Naive thymus-derived CD4-positive, alpha-beta T cell (primary cell): ENCODE results near the gene GKN2. TPM values are rescaled to one million over a fixed set of nuclear protein-coding genes. Genes with fewer than 3 reads are reported as not detected.

ENCODE experiments used
- ATAC-seq: fragments of 150-1000 bp; cut with Tn5 transposase; 2 replicates; pipeline ENCODE4 v1.10.0; 2021; ENCODE audit warnings: mild to moderate bottlenecking, moderate library complexity
- CTCF ChIA-PET: fragments of 350-600 bp; sonication (Branson Sonifier 250); formaldehyde crosslinking; loops from one replicate; lab custom pipeline; 2021; ENCODE audit warnings: antibody characterized with exemption; lab: Charles Lee
- POLR2A ChIA-PET: fragments of 350-600 bp; sonication (Branson Sonifier 250); formaldehyde crosslinking; loops from one replicate; lab custom pipeline; 2021; ENCODE audit warnings: antibody characterized with exemption, inconsistent platforms; lab: Charles Lee
- DNase-seq, 9 donors: peaks; one replicate each; pipeline versions ENCODE4 v3.0.0 to v3.0.0-alpha.2; 2020 to 2022; ENCODE audit warnings: mixed read lengths in 1 of 9
- H3K27ac ChIP-seq: one replicate; pipeline ENCODE4 v1.7.0; 2013; ENCODE audit warnings: mild to moderate bottlenecking, low read depth, low read length, moderate library complexity
- H3K27me3 ChIP-seq, 2 donors: one replicate each; pipeline ENCODE4 v1.7.0; 2013; ENCODE audit warnings: low read length in 2 of 2, mild to moderate bottlenecking in 2 of 2, moderate library complexity in 2 of 2; ENCODE audit not compliant: control insufficient read depth in 2 of 2, insufficient read depth in 2 of 2
- H3K36me3 ChIP-seq, 3 experiments: 1 replicate in 2 of 3; 2 replicates in 1 of 3; pipeline ENCODE4 v1.7.0; 2013; ENCODE audit warnings: low read length in 3 of 3, mild to moderate bottlenecking in 3 of 3, moderate library complexity in 1 of 3; ENCODE audit not compliant: insufficient read depth in 3 of 3, control insufficient read depth in 2 of 3
- H3K4me1 ChIP-seq, 2 donors: one replicate each; pipeline ENCODE4 v1.7.0; 2013; ENCODE audit warnings: low read length in 2 of 2, mild to moderate bottlenecking in 2 of 2, moderate library complexity in 1 of 2; ENCODE audit not compliant: control insufficient read depth in 2 of 2, insufficient read depth in 2 of 2
- H3K4me3 ChIP-seq: 2 replicates; pipeline ENCODE4 v1.7.0; 2013; ENCODE audit warnings: mild to moderate bottlenecking, low read length
- H3K9me3 ChIP-seq, 3 experiments: 1 replicate in 2 of 3; 2 replicates in 1 of 3; pipeline ENCODE4 v1.7.0; 2013; ENCODE audit warnings: low read length in 3 of 3; ENCODE audit not compliant: control insufficient read depth in 2 of 3
- H3K27ac Mint-ChIP-seq, 9 donors: one replicate each; pipeline ENCODE4 v1.8.0; 2020 to 2022; ENCODE audit warnings: mixed read lengths in 9 of 9, mild to moderate bottlenecking in 8 of 9, moderate library complexity in 5 of 9, inconsistent platforms in 2 of 9
- H3K27me3 Mint-ChIP-seq, 5 donors: one replicate each; pipeline ENCODE4 v1.8.0; 2021 to 2022; ENCODE audit warnings: mixed read lengths in 5 of 5, mild to moderate bottlenecking in 1 of 5
- H3K36me3 Mint-ChIP-seq, 5 donors: one replicate each; pipeline ENCODE4 v1.8.0; 2020 to 2022; ENCODE audit warnings: mixed read lengths in 5 of 5, mild to moderate bottlenecking in 3 of 5, inconsistent platforms in 1 of 5
- H3K4me1 Mint-ChIP-seq, 7 donors: one replicate each; pipeline ENCODE4 v1.8.0; 2020 to 2022; ENCODE audit warnings: mixed read lengths in 7 of 7, mild to moderate bottlenecking in 3 of 7, inconsistent platforms in 1 of 7
- H3K4me3 Mint-ChIP-seq, 10 donors: one replicate each; pipeline ENCODE4 v1.8.0; 2020 to 2022; ENCODE audit warnings: mild to moderate bottlenecking in 10 of 10, mixed read lengths in 10 of 10, moderate library complexity in 6 of 10, inconsistent platforms in 2 of 10
- H3K9me3 Mint-ChIP-seq, 11 donors: one replicate each; pipeline ENCODE4 v1.8.0; 2020 to 2022; ENCODE audit warnings: mixed read lengths in 11 of 11, mild to moderate bottlenecking in 4 of 11, inconsistent platforms in 1 of 11, moderate library complexity in 1 of 11
- intact Hi-C, 2 donors: fragments of 100-400 bp; cut with micrococcal nuclease; formaldehyde crosslinking; loops; one replicate each; pipeline ENCODE4 v1.15.1; 2023
- polyA plus RNA-seq, 2 donors: library from polyadenylated mRNA; unstranded; fragments of 300-500 nt; fragmentation: Illumina TruSeq; gene quantifications; one replicate each; pipeline ENCODE4 v1.2.3, GENCODE V29; 2021
- total RNA-seq, 6 experiments: library from RNA in 5 of 6; stranded (reverse) in 5 of 6; gene quantifications; 1 replicate in 5 of 6; 2 replicates in 1 of 6; pipeline ENCODE4 v1.2.3 and lab custom pipeline; 2021 to 2026

GKN2 gene
- total and polyA plus RNA-seq, 7 experiments from 2014 or later: not detected

DNA sequence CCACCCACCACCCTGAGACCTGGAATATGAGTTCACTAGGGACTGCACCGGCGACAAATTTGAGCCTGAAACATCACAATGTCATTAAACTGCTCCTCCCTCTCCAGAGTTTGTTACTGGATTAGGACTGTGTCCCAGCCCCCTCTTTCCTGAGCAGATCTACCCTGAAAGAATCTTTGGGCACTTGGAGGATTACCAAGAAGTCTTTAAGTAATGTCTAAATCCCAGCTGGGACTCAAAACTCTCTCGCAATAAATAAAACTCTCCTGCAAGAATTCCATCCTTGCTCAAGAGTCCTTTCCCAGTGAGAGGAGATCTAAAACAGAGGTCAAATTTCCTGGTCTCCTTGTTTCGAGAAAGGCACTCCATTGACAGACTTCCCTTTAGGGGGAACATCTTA lies 20.9 kb downstream of the GKN2 start:
- H3K4me3 ChIP-seq: no peak overlapping the region
- Mint-ChIP-seq H3K27me3 (peaks cover 0 to 43% (median 7%) of the 10 kb centered on the region in 5 donors), H3K36me3 (no peaks in the 10 kb centered on the region), H3K4me3 (no peak overlapping the region), H3K9me3 (peaks cover 0 to 3% (median 0%) of the 10 kb centered on the region in 11 donors), H3K27ac (no peak overlapping the region), H3K4me1 (no peaks in the 10 kb centered on the region)
- DNase-seq (no peak), ATAC-seq (no peak)
- H3K36me3 ChIP-seq: no peaks in the 10 kb centered on the region
- no peak overlapping the region for H3K27ac ChIP-seq
- ChIA-PET POLR2A (no interaction called here), CTCF (interaction anchor here (0.6 to 1.5 kb wide), 3 partner anchors 13 to 444 kb away, joined by 3 to 4 read pairs (median 3); no protein-coding TSS in a partner anchor)
- H3K27me3 ChIP-seq: peaks cover 0 to 3% of the 10 kb centered on the region in 2 donors
- intact Hi-C loops: no loop called here
- H3K9me3 ChIP-seq: no peaks in the 10 kb centered on the region
- H3K4me1 ChIP-seq: no peaks in the 10 kb centered on the region

DNA sequence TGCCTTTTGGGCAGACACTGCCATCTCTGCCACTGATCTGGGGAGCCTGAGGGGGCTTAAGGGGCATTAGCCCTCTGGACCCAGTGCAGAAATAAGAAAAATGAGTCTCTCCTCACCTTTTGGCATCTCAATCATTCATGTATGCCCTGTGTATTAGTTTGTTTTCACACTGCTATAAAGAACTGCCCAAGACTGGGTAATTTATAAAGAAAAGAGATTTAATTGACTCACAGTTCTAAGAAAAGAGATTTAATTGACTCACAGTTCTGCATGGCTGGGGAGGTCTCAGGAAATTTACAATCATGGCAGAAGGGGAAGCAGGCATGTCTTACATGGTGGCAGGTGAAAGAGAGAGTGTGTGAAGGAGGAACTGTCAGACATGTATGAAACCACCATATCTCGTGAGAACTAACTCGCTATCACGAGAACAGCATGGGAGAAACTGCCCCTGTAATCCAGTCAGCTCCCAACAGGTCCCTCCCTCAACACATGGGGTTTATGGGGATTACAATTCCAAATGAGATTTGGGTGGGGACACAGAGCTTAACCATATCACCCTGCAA lies 21.5 kb downstream of the GKN2 start:
- no peak overlapping the region for H3K27ac Mint-ChIP-seq
- CTCF ChIA-PET: interaction anchor here (0.6 to 1.2 kb wide), 2 partner anchors 12 to 221 kb away, joined by 3 read pairs; no protein-coding TSS in a partner anchor

DNA sequence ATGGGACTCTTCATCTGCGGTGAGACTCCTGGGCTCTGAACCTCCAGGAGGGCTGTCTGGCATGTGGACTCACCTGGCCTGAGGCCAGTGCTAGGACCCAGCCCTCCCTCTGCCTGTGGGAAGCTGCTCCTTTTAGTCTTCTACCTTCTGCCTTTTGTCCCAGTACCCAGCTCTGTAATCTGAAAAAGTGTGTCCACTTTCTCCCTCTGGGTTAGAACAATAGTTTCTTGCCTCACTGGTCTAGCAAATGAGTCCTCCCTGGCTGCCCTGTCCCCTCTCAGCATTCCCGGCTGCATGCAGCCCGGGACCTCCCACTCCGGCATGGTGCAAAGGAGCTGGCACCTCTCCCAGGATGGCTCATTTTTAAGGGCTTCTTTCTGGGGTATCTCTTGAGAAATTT lies 25.9 kb downstream of the GKN2 start:
- Mint-ChIP-seq H3K4me1 (peaks cover 0 to 8% (median 0%) of the 10 kb centered on the region in 7 donors), H3K27me3 (peaks cover 0 to 38% (median 4%) of the 10 kb centered on the region in 5 donors), H3K27ac (no peak overlapping the region), H3K36me3 (no peaks in the 10 kb centered on the region), H3K9me3 (peaks cover 0 to 3% (median 0%) of the 10 kb centered on the region in 11 donors), H3K4me3 (no peak overlapping the region)
- Histone ChIP-seq H3K4me3 (no peak overlapping the region), H3K27me3 (no peaks in the 10 kb centered on the region), H3K4me1 (no peaks in the 10 kb centered on the region), H3K9me3 (no peaks in the 10 kb centered on the region), H3K36me3 (no peaks in the 10 kb centered on the region), H3K27ac (no peak overlapping the region)
- DNase-seq: no peak
- ATAC-seq: no peak
- intact Hi-C loops: loop anchor here in 1 of 2 donors (10.0 kb wide), 1 partner anchor 562 kb away; the partner anchor contains the start of gene PLEK
- CTCF ChIA-PET: interaction anchor here (0.8 to 5.7 kb wide), 8 partner anchors 8 to 462 kb away, joined by 3 to 76 read pairs (median 5); partner anchors contain the start of genes APLF and FBXO48
- POLR2A ChIA-PET: no interaction called here

More for the DNA sequence above, 21.5 kb downstream of the GKN2 start:
- intact Hi-C loops: no loop called here
- Mint-ChIP-seq H3K9me3 (peaks cover 0 to 3% (median 0%) of the 10 kb centered on the region in 11 donors), H3K36me3 (no peaks in the 10 kb centered on the region), H3K4me1 (no peaks in the 10 kb centered on the region), H3K27me3 (peaks cover 0 to 46% (median 9%) of the 10 kb centered on the region in 5 donors), H3K4me3 (no peak overlapping the region)
- no peak for ATAC-seq
- H3K27ac ChIP-seq: no peak overlapping the region
- no peaks in the 10 kb centered on the region for H3K36me3 ChIP-seq
- H3K4me1 ChIP-seq: no peaks in the 10 kb centered on the region
- no peaks in the 10 kb centered on the region for H3K9me3 ChIP-seq
- H3K4me3 ChIP-seq: no peak overlapping the region
- H3K27me3 ChIP-seq: no peaks in the 10 kb centered on the region
- no peak for DNase-seq
- POLR2A ChIA-PET: no interaction called here

DNA sequence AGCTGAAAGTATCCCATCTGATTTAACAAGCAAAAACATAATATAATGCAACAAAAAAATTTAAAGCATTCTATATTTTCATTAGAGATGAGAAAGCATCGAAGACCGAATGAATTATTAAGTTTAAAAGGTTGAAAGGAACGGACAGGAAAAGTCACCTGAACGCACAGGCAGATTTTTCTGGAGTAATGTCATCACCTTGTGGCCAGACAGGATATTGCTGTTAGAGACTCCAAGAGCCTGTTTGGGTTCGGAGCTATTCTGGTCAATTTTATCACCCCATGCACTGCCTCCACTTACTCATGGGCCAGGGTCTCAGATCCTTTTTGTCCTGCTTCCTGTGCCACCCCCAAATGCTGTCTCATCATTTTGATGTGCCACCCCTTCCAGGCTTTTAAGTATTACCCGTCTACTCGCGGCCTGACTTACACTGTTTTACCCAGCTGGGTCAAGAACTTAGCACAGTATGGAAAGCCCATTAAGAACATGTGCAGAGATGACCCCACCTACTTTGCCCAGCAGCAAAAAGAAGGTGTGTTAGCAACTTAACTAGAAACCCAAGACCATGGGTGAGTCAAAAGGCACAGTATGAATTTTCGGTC lies 27.3 kb downstream of the GKN2 start:
- H3K9me3 ChIP-seq: no peaks in the 10 kb centered on the region
- intact Hi-C loops: loop anchor here (1.0 to 10.0 kb wide), 10 partner anchors 17 to 563 kb away; partner anchors contain the start of gene PLEK (in 1 of the 2)
- CTCF ChIA-PET: interaction anchor here (0.5 to 5.7 kb wide), 26 partner anchors 9 to 461 kb away, joined by 3 to 76 read pairs (median 4); partner anchors contain the start of genes APLF, ARHGAP25 and FBXO48
- no peak overlapping the region for H3K27ac ChIP-seq
- ATAC-seq (peak; percentile 84), DNase-seq (peak in 7 of 9 donors; percentile 40 to 70 (median 63))
- no peaks in the 10 kb centered on the region for H3K27me3 ChIP-seq
- peaks cover 0 to 2% (median 0%) of the 10 kb centered on the region in 11 donors for H3K9me3 Mint-ChIP-seq
- H3K36me3 ChIP-seq: no peaks in the 10 kb centered on the region
- H3K4me1 Mint-ChIP-seq: peaks cover 0 to 8% (median 0%) of the 10 kb centered on the region in 7 donors
- no peak overlapping the region for H3K4me3 Mint-ChIP-seq
- H3K4me3 ChIP-seq: no peak overlapping the region
- H3K36me3 Mint-ChIP-seq: no peaks in the 10 kb centered on the region
- H3K4me1 ChIP-seq: no peaks in the 10 kb centered on the region
- peak overlapping the region in 2 of 9 donors; percentile 48 to 53 for H3K27ac Mint-ChIP-seq
- POLR2A ChIA-PET: interaction anchor here (0.6 to 1.5 kb wide), 6 partner anchors 18 to 462 kb away, joined by 3 to 4 read pairs (median 3); no protein-coding TSS in a partner anchor
- peaks cover 0 to 31% (median 4%) of the 10 kb centered on the region in 5 donors for H3K27me3 Mint-ChIP-seq

DNA sequence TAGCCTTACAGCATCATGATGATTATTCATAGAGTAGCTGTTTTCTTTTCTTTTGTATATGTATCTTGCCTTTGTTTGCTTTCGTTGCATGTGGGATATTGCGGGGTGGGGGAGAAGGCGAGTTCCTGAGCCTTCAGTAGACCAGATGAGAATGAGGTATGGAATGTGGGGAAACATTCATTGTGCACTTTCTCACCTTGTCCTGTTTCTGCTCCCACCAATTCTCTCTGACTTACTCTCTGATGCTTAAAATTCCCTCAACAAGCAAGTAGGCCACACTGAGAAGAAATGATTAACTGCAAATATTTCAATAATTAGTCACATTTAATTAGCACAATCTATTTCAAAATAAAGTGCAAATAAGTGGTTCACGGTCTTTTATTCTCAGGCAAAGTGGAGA lies 31.0 kb downstream of the GKN2 start:
- H3K4me1 ChIP-seq: no peaks in the 10 kb centered on the region
- intact Hi-C loops: loop anchor here in 1 of 2 donors (10.0 kb wide), 1 partner anchor 557 kb away; the partner anchor contains the start of gene PLEK
- no peaks in the 10 kb centered on the region for H3K9me3 ChIP-seq
- no peaks in the 10 kb centered on the region for H3K36me3 ChIP-seq
- H3K36me3 Mint-ChIP-seq: no peaks in the 10 kb centered on the region
- peaks cover 0 to 8% (median 0%) of the 10 kb centered on the region in 7 donors for H3K4me1 Mint-ChIP-seq
- peaks cover 0 to 9% (median 0%) of the 10 kb centered on the region in 5 donors for H3K27me3 Mint-ChIP-seq
- DNase-seq (no peak), ATAC-seq (no peak)
- H3K4me3 Mint-ChIP-seq: no peak overlapping the region
- no peaks in the 10 kb centered on the region for H3K27me3 ChIP-seq
- H3K27ac ChIP-seq: no peak overlapping the region
- H3K4me3 ChIP-seq: no peak overlapping the region
- H3K27ac Mint-ChIP-seq: no peak overlapping the region
- POLR2A ChIA-PET: no interaction called here
- CTCF ChIA-PET: interaction anchor here (1.6 to 5.7 kb wide), 4 partner anchors 213 to 458 kb away, joined by 4 to 76 read pairs (median 6); partner anchors contain the start of genes APLF and FBXO48
- H3K9me3 Mint-ChIP-seq: no peaks in the 10 kb centered on the region

DNA sequence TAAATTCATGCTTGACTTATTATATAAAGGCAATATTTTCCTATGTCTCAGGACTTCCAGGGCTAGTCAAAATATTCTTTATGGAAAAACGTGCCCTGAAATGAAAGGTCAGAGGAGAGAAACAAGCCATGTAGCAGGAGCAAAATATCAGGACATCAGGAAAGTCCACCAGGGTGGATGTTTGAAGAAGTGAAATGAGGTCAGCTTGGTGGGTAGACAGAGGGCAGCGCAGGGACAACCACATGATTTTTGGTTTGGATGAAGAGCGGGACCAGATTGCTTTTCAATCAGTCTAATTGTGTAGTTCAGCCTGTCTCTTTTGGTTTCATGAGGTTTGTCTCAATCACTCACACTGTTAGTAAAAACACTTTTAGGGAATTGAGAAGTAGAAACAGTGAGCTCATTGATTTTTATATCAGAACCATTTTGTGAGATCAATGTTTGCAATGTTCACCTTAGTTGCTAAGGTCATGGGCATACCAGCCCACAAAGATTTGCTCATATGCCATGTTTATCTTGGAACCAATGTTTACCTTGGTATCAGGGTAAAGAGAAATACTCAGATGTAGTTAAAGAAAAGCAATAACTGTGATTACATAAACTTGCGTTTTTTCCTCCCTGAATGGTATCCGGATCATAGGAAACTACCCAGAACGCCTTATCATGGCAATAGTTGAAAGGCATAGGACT lies 32.1 kb downstream of the GKN2 start:
- ChIA-PET CTCF (interaction anchor here (0.8 to 2.4 kb wide), 3 partner anchors 169 to 457 kb away, joined by 3 to 6 read pairs (median 4); no protein-coding TSS in a partner anchor), POLR2A (interaction anchor here (0.6 kb wide), 1 partner anchor 218 kb away, joined by 3 read pairs; no protein-coding TSS in a partner anchor)
- Mint-ChIP-seq H3K27ac (no peak overlapping the region), H3K27me3 (peaks cover 0 to 3% (median 0%) of the 10 kb centered on the region in 5 donors), H3K36me3 (peaks cover 0 to 3% (median 0%) of the 10 kb centered on the region in 5 donors), H3K4me1 (peaks cover 0 to 10% (median 0%) of the 10 kb centered on the region in 7 donors), H3K4me3 (no peak overlapping the region), H3K9me3 (no peaks in the 10 kb centered on the region)
- Histone ChIP-seq H3K36me3 (no peaks in the 10 kb centered on the region), H3K27me3 (no peaks in the 10 kb centered on the region), H3K4me3 (no peak overlapping the region), H3K27ac (no peak overlapping the region), H3K4me1 (no peaks in the 10 kb centered on the region), H3K9me3 (no peaks in the 10 kb centered on the region)
- intact Hi-C loops: loop anchor here in 1 of 2 donors (10.0 kb wide), 1 partner anchor 556 kb away; the partner anchor contains the start of gene PLEK
- DNase-seq (no peak), ATAC-seq (no peak)
